PC-9 (cell line): ENCODE data around the gene ANKIB1.

ENCODE experiments used
- CTCF ChIP-seq: fragments of 200-600 bp; sonication (generic); conservative IDR thresholded peaks from 2 replicates; pipeline ENCODE4 v1.6.1; 2017; ENCODE audit warnings: mixed run types, antibody characterized with exemption, mild to moderate bottlenecking, moderate library complexity
- EZH2 ChIP-seq: fragments of 200-600 bp; sonication (generic); IDR thresholded peaks from 2 replicates; pipeline ENCODE4 v1.8.0; 2017; ENCODE audit warnings: antibody characterized with exemption, low read depth

GRCh38 chr7:92415225-92415624 lies 169.5 kb downstream of the ANKIB1 start:
- no peak for TF ChIP-seq CTCF
- no peak for TF ChIP-seq EZH2
